Hematopoietic multipotent progenitor cell treated with erythropoietin and hydrocortisone succinate and interleukin-3 and kit ligand, for 8 days (in vitro differentiated cells): ENCODE measurements around the gene ITGA8.
"Not testable (repeated sequence)": the region's sequence is repeated elsewhere in the genome, so short reads cannot be mapped to it uniquely, and the experiment has no call there.

Experiments used
- DNase-seq: peaks from one replicate; pipeline ENCODE4 v3.0.0-alpha.2; 2015

ITGA8 gene

DNA sequence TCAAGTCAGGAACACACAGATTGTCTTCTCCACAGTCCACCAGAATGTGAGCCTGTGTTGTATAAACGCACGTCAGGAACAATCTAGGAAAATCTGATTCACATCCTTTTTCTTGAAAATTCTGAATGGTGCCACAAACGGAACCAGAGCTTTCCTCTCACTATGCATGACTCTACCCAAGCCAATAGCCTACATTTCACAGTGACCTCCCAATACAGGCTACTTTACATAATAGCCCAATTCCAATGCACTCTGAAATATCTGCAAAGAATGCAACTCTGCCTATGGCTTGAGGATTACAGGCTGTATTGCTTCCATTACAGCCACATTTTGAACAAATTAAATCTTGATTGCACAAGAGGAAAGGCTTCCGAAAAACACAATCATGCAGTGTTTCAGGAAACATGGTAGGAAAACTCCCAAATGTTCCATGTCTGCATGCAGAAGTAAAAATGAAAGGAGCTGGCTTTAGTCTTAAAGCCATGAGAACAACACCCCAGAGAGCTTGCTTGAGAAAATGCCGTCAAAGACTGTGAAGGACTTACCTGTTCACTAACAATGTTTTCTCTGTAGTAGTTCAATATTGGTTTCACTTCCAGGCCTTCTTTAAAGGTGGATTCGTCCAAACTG is 113.9 kb downstream of the ITGA8 start:
- DNase-seq: no peak

- peak; percentile 33 for DNase-seq
Measured at GRCh38 chr10:15603446-15604011, 116.2 kb downstream of the ITGA8 start.

DNA sequence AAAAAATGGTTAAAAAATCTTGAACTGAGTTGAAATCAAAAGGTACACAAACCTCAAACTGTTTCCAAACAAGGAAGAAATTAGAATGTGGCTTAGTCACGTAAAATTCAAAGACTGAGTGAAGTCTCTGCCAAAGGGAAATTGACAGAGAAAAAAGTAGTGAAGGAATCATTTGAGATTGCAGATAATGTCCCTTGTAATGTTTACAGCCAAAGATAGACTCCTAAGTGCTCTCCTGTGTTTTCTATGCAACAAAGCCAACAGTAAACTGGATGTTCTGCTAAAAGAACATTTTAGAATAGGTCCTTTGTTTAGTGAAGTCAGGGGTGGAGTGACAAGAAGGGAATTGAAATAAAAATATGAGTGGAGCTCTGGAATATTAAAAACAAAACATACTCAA is 117.9 kb downstream of the ITGA8 start:
- no peak for DNase-seq

DNA sequence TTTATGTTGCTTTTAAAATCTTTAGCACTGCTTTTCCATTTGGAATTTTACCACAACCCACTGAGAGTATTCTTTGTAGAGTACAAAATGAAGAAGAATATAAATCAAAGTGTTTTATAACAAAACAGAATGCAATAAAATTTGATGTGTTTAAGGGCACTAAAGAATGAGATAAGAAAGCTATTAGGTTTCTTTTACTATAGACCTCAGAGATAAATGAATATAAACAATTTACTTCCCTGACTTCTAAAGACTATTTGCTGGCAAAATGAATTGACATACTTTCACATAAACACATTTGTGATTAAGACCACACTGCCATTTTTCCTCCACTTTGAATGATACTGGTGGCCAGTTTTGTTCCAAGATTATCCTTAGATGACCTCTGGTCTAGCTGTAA is 124.5 kb downstream of the ITGA8 start:
- no peak for DNase-seq

DNA sequence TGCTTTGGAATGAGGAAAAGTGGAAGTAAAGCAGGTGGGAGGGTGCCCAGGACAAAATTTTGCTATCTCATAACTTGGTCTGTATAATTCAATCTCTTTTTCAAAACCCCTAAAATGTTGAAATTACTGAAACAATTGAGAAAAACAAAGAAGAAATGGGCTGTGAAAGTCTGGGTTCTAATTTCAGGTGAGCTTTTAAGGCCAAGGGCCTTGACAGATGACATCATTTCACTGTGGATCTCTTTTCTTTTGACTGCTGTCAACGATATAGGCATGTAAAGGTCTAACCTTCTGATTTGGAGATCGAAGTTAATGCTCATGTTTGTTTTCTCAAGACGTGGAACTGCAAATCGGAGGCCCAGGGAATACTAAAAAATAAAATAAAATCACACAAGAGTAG is 127.8 kb downstream of the ITGA8 start:
- DNase-seq: no peak

- no peak for DNase-seq
Measured at GRCh38 chr10:15591431-15591830, 128.3 kb downstream of the ITGA8 start.

GRCh38 chr10:15588635-15589508 is 130.8 kb downstream of the ITGA8 start:
- DNase-seq: no peak

- DNase-seq: no peak
Measured at GRCh38 chr10:15588151-15588550, 131.6 kb downstream of the ITGA8 start.

DNA sequence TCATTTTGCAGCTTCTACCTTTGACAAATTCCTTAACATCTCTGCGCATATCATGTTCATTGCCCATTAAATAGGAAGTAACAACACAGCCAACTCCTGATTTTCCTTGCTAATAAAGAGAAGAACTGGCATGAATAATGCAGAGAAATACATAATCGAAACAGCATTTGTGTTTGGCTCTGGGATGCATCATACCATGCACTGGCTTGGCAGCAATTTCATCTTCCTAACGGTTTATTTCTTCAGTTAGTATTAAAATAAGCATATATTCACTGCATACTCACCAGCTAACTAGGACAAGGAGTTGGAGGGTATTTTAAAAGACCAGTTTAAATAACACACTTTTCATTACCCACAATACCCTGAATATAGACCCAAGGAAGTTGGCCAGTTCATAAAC is 132.5 kb downstream of the ITGA8 start:
- DNase-seq: no peak

- DNase-seq: peak; percentile 75
Measured at GRCh38 chr10:15585303-15585715, 134.4 kb downstream of the ITGA8 start.

- not testable (repeated sequence) for DNase-seq
Measured at GRCh38 chr10:15582972-15583371, 136.8 kb downstream of the ITGA8 start.

DNA sequence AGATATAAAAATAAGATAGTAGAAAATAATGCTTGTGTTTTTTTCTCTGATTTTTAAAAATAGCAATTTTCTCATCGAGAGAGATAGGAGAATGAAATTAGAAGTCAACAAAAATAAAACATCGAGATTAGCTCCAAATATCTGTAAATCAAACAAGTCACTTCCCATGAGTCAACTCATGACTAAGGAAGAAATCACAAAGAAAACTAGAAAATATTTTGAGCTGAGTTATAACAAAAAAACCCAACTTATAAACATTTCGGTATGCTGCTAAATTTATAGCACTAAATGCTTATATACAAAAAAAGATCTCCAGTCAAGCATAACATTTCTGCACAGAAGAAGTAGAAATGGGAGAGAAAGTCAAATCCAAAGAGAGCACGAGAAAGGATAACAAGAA is 140.1 kb downstream of the ITGA8 start:
- DNase-seq: no peak

- no peak for DNase-seq
Measured at GRCh38 chr10:15572531-15573045, 147.1 kb downstream of the ITGA8 start.

- peak; percentile 29 for DNase-seq
Measured at GRCh38 chr10:15571575-15571974, 148.1 kb downstream of the ITGA8 start.

GRCh38 chr10:15570738-15571339 is 148.9 kb downstream of the ITGA8 start:
- DNase-seq: no peak

DNA sequence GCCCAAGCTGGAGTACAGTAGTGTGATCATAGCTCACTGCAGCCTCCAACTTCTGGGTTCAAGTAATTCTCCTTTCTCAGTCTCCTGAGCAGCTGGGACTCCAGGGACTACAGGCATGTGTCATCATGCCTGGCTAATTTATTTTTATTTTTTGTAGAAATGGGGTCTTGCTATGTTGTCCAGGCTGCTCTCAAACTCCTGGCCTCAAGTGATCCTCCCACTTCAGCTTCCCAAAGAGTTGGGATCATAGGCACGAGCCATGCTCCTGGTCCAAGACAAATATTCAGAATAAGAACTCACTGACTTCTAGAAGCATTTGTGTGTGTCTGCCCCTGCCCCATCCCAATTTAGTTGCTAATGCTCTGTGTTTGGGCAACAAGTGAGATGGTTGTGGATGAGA is 151.8 kb downstream of the ITGA8 start:
- DNase-seq: no peak

DNA sequence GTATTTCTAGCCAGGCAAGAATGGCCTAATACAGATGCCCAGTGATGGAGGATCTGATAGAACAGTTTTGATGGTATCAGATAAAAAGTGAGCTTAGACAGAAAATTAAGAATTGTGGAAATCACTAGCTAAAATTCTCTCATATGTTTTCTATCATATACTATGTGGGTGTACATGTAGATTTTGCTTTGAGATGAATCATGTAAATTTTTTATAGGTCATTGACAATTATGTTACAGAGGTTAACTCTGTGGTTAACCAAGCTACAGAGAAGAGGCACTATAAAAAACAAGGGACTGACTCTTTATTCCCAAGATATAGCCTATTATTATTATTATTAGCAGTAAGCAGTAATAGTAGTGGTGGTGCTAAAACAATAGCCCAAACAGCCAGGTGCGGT is 156.5 kb downstream of the ITGA8 start:
- no peak for DNase-seq

GRCh38 chr10:15562578-15562977 is 157.1 kb downstream of the ITGA8 start:
- no peak for DNase-seq

GRCh38 chr10:15562116-15562515 is 157.6 kb downstream of the ITGA8 start:
- DNase-seq: no peak

DNA sequence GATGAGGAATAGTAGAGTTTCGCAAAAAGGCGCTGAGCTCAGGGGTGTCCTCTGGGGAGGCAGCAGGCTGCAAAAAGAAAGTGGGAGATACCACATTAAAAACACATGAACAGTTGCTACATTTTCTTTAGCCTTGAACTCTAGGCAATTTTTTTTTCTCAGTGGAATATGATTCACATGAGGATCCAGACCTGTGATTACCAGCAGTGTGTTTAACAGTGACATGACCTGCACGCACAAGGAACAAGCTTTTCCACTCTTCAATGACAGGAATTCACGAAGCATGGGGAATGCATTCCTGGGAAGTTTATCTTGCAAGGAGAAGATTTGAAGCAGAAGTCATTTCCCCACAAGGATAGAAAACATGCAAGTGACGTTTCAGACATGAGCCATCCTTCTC is 161.6 kb downstream of the ITGA8 start:
- no peak for DNase-seq

- peak; percentile 9 for DNase-seq
Measured at GRCh38 chr10:15557168-15557567, 162.6 kb downstream of the ITGA8 start.

DNA sequence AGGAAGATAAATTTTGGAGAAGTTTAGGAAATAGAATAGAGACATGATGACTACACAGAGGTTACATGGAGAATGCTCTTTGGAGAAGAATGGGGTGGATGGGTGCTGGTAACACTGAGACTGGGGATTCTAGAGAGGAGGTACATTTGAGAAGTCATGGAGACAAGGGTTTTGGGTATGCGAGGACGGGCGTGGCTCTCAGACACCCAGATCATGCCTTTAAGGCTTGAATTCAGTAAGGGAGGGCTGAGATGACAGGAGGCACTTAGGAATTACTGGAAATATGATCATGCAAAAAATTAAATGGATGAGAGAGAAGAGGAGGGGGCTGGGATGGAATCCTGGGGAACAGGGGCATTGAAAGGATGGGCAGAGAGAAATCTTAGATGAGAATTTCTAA is 168.8 kb downstream of the ITGA8 start:
- no peak for DNase-seq

GRCh38 chr10:15548331-15548730 is 171.4 kb downstream of the ITGA8 start:
- DNase-seq: no peak

DNA sequence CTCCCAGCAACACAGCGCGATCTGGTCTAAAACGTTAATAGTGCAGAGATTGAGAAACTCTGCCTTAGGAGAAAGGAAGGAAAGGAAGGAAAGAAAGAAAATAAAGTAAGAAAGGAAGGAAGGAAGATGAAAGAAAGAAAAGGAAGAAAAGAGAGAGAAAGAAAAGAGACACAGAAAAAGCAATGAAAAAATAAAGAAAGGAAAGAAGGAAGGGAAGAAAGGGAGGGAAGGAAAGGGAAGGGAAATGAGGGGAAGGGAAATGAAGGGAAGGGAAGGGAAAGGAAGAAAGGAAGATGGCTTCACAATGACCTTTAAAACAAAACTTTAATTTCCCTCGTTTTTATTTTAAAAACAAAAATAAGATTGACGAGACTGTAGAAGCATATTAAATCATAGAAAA is 173.1 kb downstream of the ITGA8 start:
- no peak for DNase-seq
